Left lung (tissue), 10 donors: ENCODE results near the gene MFF. TPM values are rescaled to one million over a fixed set of nuclear protein-coding genes. Genes with fewer than 3 reads are reported as not detected.

Experiments
- ATAC-seq: fragments of 200-7000 bp; cut with Tn5 transposase; one replicate; pipeline ENCODE4 v1.9.1; 2020; ENCODE audit warnings: moderate library complexity
- DNase-seq, 4 donors: peaks; one replicate each; pipeline ENCODE4 v3.0.0-alpha.2; 2013 to 2020
- H3K27ac ChIP-seq, 2 donors: fragments of 200-600 bp; sonication (generic) in 1 of 2; one replicate each; pipeline versions ENCODE4 v1.5.0 to v1.8.0; 2020 to 2021
- H3K27me3 ChIP-seq, 2 donors: fragments of 200-600 bp; sonication (generic) in 1 of 2; one replicate each; pipeline versions ENCODE4 v1.5.0 to v1.8.0; 2020 to 2021
- H3K36me3 ChIP-seq, 2 donors: fragments of 200-600 bp; sonication (generic) in 1 of 2; one replicate each; pipeline versions ENCODE4 v1.5.0 to v1.8.0; 2020 to 2021
- H3K4me1 ChIP-seq, 2 donors: fragments of 200-600 bp; one replicate each; pipeline ENCODE4 v1.8.0; 2021
- H3K4me3 ChIP-seq, 2 donors: fragments of 200-600 bp; sonication (generic) in 1 of 2; one replicate each; pipeline versions ENCODE4 v1.5.0 to v1.8.0; 2020 to 2021; ENCODE audit warnings: mild to moderate bottlenecking in 1 of 2
- H3K9me3 ChIP-seq, 2 donors: fragments of 200-600 bp; sonication (generic) in 1 of 2; one replicate each; pipeline versions ENCODE4 v1.5.0 to v1.8.0; 2020 to 2021
- CTCF ChIP-seq, 2 donors: fragments of 200-600 bp; sonication (generic) in 1 of 2; IDR thresholded peaks; one replicate each; pipeline versions ENCODE4 v1.5.0 to v1.8.0; 2021; ENCODE audit warnings: antibody characterized with exemption in 2 of 2
- intact Hi-C, 2 donors: fragments of 100-400 bp; cut with DNase I; formaldehyde crosslinking; loops; one replicate each; pipeline versions ENCODE4 v1.11.2 to v1.14.2; 2022
- polyA plus RNA-seq, 6 donors: library from polyadenylated mRNA; unstranded; fragments of 120-200 nt; gene quantifications; one replicate each; pipeline ENCODE4 v1.2.1, GENCODE V29; 2013; ENCODE audit not compliant: insufficient read length in 6 of 6
- total RNA-seq, 2 donors: library from RNA; stranded (reverse); fragmentation: NEBNext Ultra II Directional; extraction: Animal tissue kit (Norgen Biotek cat#: 25700); gene quantifications; one replicate each; pipeline ENCODE4 v1.2.1, GENCODE V29; 2021
- donor health status: DM: no; HTN: yes; CAD: no.
- donor health status: DM: no; HTN: no; CAD: no.

MFF gene
- total and polyA plus RNA-seq, 8 donors = 53.2 to 124 (median 106) TPM

- TF ChIP-seq CTCF (IDR thresholded peaks at IDR 0.05) = no peak
- peaks cover 0 to 50% of the 10 kb centered on the region in 2 donors for H3K4me1 ChIP-seq
- intact Hi-C loops = no loop called here
- H3K36me3 ChIP-seq = no peaks in the 10 kb centered on the region
- H3K9me3 ChIP-seq = no peaks in the 10 kb centered on the region
- H3K4me3 ChIP-seq = no peak overlapping the region
- DNase-seq (peak in 1 of 4 donors; percentile 62), ATAC-seq (peak; percentile 77)
- H3K27me3 ChIP-seq = no peaks in the 10 kb centered on the region
- peak overlapping the region in 1 of 2 donors; percentile 89 for H3K27ac ChIP-seq
These were observed 45.8 kb downstream of the MFF start for GRCh38 chr2:227370791-227371312.

- Histone ChIP-seq H3K4me1 (peaks cover 0 to 33% of the 10 kb centered on the region in 2 donors), H3K4me3 (no peak overlapping the region), H3K9me3 (no peaks in the 10 kb centered on the region), H3K27me3 (no peaks in the 10 kb centered on the region), H3K27ac (no peak overlapping the region), H3K36me3 (no peaks in the 10 kb centered on the region)
- intact Hi-C loops = no loop called here
- DNase-seq (no peak), ATAC-seq (no peak)
- no peak for TF ChIP-seq CTCF (IDR thresholded peaks at IDR 0.05)
These were observed 48.3 kb downstream of the MFF start for GRCh38 chr2:227373389-227373788.

- DNase-seq (no peak), ATAC-seq (peak; percentile 38)
- Histone ChIP-seq H3K36me3 (no peaks in the 10 kb centered on the region), H3K4me1 (peaks cover 0 to 28% of the 10 kb centered on the region in 2 donors), H3K27ac (no peak overlapping the region), H3K4me3 (no peak overlapping the region), H3K27me3 (no peaks in the 10 kb centered on the region), H3K9me3 (no peaks in the 10 kb centered on the region)
- intact Hi-C loops = no loop called here
- no peak for TF ChIP-seq CTCF (IDR thresholded peaks at IDR 0.05)
These were observed 49.1 kb downstream of the MFF start for GRCh38 chr2:227374158-227374557.

- TF ChIP-seq CTCF (IDR thresholded peaks at IDR 0.05) = no peak
These were observed 51.8 kb downstream of the MFF start for GRCh38 chr2:227376656-227377396.

GRCh38 chr2:227377467-227378351 is 52.7 kb downstream of the MFF start:
- Histone ChIP-seq H3K36me3 (no peaks in the 10 kb centered on the region), H3K27ac (no peak overlapping the region), H3K27me3 (no peaks in the 10 kb centered on the region), H3K4me1 (peaks cover 0 to 4% of the 10 kb centered on the region in 2 donors), H3K9me3 (no peaks in the 10 kb centered on the region), H3K4me3 (no peak overlapping the region)
- ATAC-seq = no peak
- DNase-seq = no peak
- intact Hi-C loops = no loop called here
- TF ChIP-seq CTCF (IDR thresholded peaks at IDR 0.05) = no peak

More at GRCh38 chr2:227376656-227377396, 51.8 kb downstream of the MFF start:
- Histone ChIP-seq H3K4me1 (peaks cover 0 to 5% of the 10 kb centered on the region in 2 donors), H3K9me3 (no peaks in the 10 kb centered on the region), H3K4me3 (no peak overlapping the region), H3K27ac (no peak overlapping the region), H3K36me3 (no peaks in the 10 kb centered on the region), H3K27me3 (no peaks in the 10 kb centered on the region)
- ATAC-seq (no peak), DNase-seq (no peak)
- intact Hi-C loops = no loop called here
